IPS-18c (cell line): ENCODE data around the gene MAX.
"Not testable (repeated sequence)": the region's sequence is repeated elsewhere in the genome, so short reads cannot be mapped to it uniquely, and the experiment has no call there.

Source experiments
- H3K4me3 ChIP-seq: 2 replicates; pipeline ENCODE4 v1.7.0; 2013; ENCODE audit warnings: low read depth, mild to moderate bottlenecking, low read length, moderate library complexity; ENCODE audit not compliant: insufficient read depth
- H3K9me3 ChIP-seq: one replicate; pipeline ENCODE4 v1.6.1; 2013; ENCODE audit warnings: mild to moderate bottlenecking, low read length, moderate library complexity; ENCODE audit not compliant: control insufficient read depth, insufficient read depth

MAX gene

DNA sequence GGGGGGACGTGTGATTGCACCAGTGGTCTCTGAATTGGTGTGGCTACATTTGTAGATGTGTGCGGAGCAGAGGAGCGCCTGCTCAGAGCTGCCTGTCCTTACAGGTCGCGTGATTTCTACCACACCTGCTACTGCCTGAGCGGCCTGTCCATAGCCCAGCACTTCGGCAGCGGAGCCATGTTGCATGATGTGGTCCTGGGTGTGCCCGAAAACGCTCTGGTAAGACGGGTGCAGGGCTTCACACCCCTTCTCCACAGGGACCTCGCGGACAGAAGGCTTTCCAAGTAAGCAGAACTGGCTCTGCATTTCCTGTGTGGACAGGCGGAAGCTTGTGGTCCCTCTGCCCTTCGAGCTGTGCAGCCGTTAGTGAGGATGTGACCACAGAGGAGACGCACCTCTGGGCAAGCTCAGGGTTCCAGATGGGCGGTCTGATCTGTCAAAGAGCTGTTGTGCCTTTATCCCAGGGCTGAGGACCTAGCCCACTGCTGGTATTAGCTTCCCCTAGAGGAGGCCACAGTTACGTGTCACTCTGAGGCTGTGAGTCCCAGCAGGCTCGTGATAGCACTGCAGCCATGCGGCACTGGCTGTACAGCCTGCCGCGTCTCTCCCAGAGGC is 47.7 kb downstream of the MAX start:
- Histone ChIP-seq H3K9me3 (no peaks in the 10 kb centered on the region), H3K4me3 (no peak overlapping the region)

DNA sequence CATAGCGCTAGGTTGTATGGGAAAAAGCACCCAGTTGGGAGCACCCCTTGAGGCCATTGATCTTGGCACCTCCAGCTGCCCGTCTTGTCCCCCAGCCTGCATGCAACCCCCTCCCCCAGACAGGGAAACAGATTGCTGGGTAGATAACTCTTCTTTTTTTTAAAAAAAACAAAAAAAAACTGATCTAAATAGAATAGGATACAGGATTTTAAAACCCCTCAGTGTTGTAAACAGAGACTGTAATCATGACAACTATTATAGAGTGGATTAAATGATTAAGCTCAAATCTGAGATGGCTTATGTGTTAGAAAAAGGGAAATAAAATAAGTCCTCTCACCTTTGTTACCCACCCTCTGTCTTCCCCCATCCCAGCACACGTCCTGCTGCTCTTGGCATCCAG is 48.9 kb downstream of the MAX start:
- Histone ChIP-seq H3K9me3 (no peaks in the 10 kb centered on the region), H3K4me3 (no peak overlapping the region)

DNA sequence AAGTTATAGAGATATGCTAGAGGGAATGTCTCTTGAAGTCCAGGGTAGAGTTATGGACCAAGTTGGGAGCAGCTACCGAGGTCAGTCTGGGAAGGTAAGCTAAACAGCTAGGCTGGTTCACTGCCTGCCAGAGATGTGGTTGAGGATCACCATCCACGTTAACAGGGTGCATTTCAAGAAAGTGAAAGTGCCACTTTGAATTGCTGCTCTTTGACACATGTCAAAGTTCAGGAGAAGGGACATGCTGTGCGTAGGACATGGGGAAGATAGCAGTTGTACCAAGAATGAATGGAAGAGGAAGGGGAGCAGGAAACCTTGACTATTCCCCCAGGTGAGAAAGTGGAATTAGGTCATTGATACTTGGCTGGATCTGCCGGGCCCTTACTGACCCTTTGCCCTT is 49.5 kb downstream of the MAX start:
- H3K4me3 ChIP-seq, result no peak overlapping the region
- no peaks in the 10 kb centered on the region for H3K9me3 ChIP-seq

DNA sequence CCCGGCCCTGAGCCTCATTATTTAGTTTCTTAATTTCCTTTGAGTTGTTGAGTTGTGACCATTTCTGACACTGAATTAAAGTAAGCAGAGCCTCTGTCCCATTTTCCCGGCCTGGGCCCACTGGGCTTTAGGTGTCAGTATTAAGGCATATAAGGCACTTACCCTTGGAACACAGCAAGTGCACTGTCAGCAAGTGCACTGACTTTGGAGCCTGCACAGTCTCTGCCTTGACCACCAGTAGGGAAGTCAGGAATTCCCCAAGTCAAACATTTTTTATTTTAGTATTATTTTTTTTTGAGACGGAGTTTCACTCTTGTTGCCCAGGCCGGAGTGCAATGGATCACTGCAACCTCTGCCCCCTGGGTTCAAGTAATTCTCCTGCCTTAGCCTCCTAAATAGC is 56.6 kb downstream of the MAX start:
- no peak overlapping the region for H3K4me3 ChIP-seq
- no peaks in the 10 kb centered on the region for H3K9me3 ChIP-seq

DNA sequence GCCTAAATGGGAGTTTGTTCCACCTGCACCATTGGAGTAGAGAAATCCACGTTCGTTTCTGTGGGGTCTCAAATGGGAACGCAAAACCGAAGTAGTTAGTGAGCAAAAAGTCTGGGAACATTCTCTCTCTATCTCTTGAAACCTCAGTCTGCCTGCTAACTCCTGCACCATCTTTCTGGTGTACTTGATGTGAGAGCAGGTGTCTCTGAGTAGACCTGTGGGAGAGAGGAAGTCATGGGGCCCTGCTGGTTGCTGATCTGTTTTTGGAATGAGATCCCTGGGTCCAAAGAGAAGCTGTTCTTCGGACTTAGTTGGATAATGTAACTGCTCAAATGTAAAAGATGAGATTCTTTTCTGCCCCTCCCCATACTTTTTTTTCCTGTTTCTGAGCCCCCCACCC is 57.3 kb downstream of the MAX start:
- Histone ChIP-seq H3K4me3 (no peak overlapping the region), H3K9me3 (no peaks in the 10 kb centered on the region)

DNA sequence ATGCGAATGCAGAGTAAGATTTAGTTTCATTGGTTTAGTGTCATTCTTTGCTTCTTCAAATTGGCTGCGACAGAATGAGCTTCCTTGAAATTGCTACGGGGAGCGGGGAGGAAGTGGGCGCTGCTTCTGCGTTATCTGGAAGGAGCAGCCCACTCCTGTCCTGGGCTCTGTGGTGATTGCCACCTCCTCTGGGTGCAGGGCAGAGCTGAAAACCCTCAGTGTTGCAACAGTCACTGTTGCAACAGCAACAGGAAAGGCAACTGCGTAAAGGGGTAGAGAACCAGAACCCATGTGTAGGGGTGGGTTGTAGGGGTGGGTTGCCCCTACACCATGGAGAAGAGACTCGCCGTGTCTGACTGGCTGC is 57.7 kb downstream of the MAX start:
- H3K9me3 ChIP-seq, result no peaks in the 10 kb centered on the region
- no peak overlapping the region for H3K4me3 ChIP-seq

DNA sequence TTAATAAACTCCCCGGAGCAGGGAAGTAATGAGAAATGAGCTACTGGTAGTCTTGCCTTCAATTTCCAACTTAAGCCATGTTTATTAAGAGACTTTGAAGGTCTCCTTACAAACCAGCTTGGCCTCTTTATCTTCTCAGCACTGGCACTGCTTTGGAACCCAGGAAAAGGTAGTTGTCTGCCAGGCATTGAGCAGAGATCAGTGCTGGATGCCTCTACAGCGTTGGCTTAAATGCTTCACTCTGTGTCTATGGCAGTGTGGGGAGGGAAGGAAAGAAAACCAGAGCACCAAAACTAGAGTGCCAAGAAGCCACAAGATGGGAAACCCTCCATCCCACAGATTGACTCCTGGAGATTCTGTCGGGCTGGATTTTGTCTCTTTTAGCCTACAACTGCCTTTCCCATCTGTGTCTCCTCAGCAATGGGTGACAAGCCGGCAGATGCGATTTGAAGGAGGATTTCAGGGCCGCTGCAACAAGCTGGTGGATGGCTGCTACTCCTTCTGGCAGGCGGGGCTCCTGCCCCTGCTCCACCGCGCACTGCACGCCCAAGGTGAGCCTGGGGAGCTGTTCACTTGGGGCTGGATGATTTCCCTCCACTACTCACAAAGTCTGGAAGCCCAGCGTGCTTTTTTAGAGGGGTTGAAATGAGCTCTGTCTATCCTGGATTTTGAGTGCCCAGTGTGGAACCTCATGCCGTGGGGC is 58.3 kb downstream of the MAX start:
- H3K4me3 ChIP-seq, result no peak overlapping the region

DNA sequence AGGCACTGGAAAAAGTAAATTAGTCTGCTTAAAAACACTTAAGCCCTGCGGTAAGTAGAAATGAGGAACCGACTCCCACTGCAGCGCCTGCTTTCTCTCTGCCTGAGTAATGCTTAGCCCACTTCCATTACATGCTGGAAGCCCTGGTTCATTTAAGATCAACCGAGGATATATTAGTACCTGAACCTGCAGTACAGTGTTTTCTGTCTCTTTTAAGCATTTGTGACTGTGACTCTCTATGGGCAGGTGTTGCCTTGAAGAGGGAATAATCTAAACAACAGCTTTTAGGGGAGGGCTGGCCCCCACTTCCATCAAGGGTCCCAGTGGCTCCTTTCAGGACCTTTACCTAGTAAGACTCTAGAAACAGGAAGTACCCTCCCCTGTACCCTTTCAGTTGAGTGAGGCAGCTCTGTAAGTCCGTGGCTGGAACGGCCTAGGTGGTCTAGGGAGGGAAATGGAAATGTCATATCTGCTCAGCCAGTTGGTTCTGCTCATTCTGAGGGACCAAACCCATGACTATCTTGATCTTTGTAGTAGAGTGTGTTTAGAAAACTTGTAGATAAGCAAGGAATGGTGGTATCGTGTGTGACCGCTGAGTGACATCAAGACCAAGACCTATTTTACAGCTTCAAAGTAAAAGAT is 59.5 kb downstream of the MAX start:
- Histone ChIP-seq H3K9me3 (no peaks in the 10 kb centered on the region), H3K4me3 (no peak overlapping the region)

More for the DNA sequence above, 58.3 kb downstream of the MAX start:
- no peaks in the 10 kb centered on the region for H3K9me3 ChIP-seq

DNA sequence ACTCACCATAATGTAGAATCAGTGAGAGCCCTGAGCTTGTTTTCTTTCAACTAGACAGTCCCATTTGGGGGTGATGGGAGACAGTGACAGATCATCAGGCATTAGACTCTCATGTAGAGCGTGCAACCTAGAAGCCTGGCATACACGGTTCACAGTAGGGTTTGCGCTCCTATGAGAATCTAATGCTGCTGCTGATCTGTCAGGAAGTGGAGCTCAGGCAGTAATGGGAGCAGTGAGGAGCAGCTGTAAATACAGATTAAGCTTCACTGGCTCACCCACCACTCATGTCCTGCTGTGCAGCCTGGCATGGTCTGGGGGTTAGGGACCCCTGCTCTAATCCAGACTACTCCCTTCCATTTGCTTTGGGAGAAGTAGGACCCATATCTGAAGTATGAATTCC is 60.0 kb downstream of the MAX start:
- Histone ChIP-seq H3K4me3 (no peak overlapping the region), H3K9me3 (no peaks in the 10 kb centered on the region)

DNA sequence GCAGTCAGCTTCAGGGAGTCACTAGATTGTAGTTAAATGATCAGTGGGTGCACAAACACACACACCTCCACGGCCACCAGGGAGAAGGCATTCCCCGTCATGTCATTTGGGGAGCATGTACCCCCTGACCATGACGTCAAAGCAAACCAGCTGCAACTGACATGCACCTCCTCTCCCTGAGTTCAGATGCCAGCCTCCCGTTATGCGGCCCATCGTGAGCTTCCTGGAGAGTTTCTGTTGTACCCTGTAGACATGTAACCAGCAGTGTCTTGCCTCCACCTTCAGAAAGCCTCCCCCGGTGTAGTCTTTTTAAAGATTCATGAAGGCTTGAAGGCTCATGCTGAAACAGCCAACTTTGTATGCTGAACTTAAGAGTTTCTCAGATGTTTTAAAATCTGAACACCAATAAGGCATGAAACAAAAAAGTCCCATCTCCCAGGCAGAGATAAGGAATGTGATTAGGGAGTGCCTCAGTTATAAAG is 60.8 kb downstream of the MAX start:
- H3K4me3 ChIP-seq, result no peak overlapping the region
- H3K9me3 ChIP-seq, result no peaks in the 10 kb centered on the region

DNA sequence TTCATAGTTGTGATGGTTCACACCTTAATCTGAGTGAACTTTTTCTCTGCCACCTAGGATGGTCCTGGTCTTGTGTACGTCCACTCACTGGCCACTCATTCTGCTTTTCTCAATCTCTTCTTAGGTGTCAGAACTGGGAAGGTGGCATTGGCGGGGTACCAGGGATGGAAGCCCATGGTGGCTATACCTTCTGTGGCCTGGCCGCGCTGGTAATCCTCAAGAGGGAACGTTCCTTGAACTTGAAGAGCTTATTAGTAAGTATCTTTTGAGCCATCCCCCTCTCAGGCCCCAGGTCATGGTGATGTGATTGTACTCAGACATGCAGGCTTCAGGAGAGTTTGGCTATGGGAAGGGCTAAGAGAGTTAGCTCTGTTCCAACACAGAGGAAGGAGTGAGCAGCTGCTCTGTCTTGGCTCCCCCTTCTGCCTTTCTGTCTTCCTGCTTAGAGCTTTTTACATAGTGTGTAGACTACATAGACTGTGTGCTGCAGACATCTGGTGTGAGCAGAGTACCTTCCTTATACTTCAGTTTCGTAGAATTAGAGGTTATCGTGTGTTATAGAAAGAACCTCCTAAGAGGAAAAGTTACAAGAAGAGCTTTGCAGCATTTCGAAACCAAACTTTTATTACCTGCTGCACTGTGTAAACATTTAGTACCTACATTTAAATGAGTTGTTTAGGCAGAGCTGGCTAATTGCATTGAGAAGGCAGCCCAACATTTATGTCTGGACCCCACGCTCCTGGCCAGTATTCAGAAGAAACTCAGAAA is 61.5 kb downstream of the MAX start:
- H3K9me3 ChIP-seq, result no peaks in the 10 kb centered on the region
- H3K4me3 ChIP-seq, result no peak overlapping the region

DNA sequence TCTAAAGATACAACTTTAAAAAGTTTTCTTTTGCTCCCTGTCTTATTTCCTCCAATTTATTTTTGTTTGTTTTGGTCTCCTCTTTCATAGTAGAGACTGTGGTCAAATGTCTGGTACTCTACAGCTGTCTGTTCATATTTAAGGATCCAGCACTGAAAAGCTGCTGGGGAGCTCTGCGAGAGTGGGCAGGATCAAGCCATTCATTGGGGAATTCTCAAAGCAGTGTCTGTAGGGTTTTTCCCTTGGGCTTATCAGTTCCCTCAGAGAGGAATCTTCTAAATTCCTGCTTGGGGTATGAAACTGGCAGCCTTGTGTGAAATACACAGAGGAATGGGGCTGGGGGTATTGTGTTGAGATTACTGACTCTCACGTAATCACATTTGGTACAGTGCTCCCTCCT is 63.4 kb downstream of the MAX start:
- no peaks in the 10 kb centered on the region for H3K9me3 ChIP-seq
- H3K4me3 ChIP-seq, result no peak overlapping the region

DNA sequence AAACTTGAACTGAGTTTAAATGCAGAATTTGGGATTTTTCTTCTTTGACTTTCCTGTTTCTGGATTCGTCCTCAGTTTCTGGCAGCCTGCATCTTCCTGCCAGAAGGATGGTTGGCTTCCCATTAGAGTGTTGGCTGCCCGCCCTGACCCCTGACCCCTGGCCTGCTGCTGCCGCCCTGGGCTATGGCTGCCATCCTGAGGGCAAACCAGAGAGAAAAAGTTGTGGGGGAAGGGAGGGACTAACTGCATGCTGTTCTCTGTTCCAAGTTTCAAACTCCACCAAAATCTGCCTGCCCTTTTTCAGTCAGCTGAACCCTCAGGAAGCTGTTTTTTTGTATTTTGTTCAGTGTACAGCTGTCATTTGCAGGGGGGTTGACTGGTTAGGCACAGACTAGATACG is 67.3 kb downstream of the MAX start:
- H3K9me3 ChIP-seq, result no peaks in the 10 kb centered on the region

DNA sequence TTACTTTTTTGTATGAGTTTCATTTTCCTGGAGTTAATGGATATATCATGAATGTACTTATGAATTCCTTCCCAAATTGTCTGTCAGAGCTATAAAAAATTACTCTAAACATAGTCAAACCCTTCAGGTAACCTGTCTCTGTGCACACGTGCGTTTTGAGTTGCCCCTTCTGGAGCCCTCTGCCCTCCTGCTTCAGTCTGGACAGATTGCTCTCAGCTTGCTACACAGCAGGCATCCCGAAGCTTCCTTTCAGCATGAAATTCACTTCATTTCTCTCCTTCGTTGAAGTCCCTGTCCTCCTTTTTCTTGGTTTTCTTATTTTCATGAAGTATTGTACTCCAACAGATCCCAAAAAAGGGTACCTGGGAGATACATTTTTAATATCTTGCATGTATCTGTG is 68.3 kb downstream of the MAX start:
- H3K9me3 ChIP-seq, result no peaks in the 10 kb centered on the region
- H3K4me3 ChIP-seq, result no peak overlapping the region

More for the DNA sequence above, 67.3 kb downstream of the MAX start:
- H3K4me3 ChIP-seq, result no peak overlapping the region

DNA sequence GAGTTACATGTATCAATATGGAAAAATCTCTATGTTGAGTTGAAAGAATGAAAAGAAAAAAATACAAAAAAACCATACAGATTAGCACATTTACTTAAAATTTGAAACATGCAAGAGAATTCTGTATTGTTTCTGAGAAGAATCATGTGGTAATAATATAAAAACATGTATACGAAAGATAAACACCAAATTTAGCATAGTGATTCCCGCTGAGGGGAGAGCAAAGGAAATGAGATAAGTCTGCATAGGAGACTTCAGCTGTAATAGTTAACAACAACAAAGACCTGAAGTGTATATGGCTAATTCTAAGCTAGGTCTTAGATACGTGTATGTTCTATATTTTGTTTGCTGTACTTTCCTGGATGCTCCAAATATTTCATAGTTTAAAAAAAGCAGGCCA is 69.1 kb downstream of the MAX start:
- Histone ChIP-seq H3K4me3 (no peak overlapping the region), H3K9me3 (no peaks in the 10 kb centered on the region)

DNA sequence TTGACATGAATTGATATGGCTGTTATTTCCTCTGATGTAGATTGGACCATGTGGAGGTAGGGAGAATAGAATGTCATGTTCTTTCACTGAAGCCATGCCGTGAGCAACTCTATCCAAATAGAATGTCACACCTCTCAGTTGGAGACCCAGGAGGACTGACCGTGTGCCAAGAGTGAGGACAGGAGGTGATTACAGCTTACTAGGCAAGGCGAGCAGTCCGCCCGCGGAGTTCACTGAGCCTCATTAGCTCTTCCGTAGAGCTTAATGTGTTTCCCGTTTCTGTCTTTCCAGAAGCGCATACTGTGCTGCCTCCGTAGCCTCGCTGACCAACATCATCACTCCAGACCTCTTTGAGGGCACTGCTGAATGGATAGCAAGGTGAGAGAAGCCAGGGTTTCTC is 70.0 kb downstream of the MAX start:
- Histone ChIP-seq H3K4me3 (no peak overlapping the region), H3K9me3 (no peaks in the 10 kb centered on the region)

DNA sequence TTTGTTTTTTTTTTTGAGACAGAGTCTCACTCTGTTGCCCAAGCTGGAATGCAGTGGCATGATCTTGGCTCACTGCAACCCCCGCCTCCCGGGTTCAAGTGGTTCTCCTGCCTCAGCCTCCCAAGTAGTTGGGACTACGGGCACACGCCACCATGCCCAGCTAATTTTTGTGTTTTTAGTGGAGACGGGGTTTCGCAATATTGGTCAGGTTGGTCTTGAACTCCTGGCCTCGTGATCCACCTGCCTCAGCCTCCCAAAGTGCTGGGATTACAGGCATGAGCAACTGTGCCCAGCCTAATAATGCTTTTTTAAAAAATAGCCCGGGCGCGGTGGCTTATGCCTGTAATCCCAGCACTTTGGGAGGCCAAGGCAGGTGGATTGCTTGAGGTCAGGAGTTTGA is 71.0 kb downstream of the MAX start:
- not testable (repeated sequence) for H3K9me3 ChIP-seq, H3K4me3 ChIP-seq

DNA sequence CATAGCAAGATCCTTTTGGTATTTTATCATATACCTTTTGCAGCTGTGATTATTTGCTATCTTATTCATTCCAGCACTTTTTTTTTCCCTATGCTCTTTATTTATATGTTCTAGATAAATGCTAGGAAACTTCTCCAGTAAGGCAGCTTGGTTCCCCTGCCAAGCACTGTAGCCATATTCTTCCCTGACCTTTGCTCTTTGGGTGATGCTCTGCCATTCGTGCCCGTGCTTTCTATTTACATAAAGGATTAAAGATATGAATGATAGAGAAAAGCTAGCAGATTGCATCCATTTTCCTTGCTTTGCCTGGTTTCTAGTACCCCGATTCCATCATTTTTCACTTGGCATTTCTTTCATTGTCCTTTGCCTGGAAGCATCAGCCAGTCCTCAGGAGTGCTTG is 73.4 kb downstream of the MAX start:
- Histone ChIP-seq H3K4me3 (no peak overlapping the region), H3K9me3 (no peaks in the 10 kb centered on the region)
